HCEC 1CT (cell line): ENCODE results near the gene CDKN1B.

Experiments
- DNase-seq: peaks from one replicate; pipeline ENCODE4 v3.0.0-alpha.2; 2017

The CDKN1B gene

GRCh38 chr12:12704593-12705230, 12.5 kb upstream of the CDKN1B start:
- peak; percentile 91 for DNase-seq

- DNase-seq: no peak
Observed at GRCh38 chr12:12705838-12706520, 11.2 kb upstream of the CDKN1B start.

DNA sequence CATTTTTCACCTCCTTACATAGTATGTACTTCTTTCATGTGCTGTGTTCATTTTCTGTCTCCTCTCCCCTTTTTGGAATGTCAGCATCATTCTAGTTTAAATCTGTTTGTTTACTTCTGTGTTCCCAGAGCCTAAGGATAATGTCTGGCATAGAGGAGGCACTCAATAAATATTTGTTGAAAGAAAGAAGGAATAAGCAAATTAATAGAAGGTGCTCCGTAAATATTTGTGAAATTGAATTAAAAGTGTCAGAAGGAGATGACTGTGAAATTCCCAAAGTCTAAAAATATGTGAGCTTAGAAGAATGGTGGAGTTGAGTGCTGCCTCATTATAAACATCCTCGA, 3.3 kb upstream of the CDKN1B start:
- DNase-seq: no peak

- peak; percentile 42 for DNase-seq
Observed at GRCh38 chr12:12714276-12715021, 2.7 kb upstream of the CDKN1B start.

DNA sequence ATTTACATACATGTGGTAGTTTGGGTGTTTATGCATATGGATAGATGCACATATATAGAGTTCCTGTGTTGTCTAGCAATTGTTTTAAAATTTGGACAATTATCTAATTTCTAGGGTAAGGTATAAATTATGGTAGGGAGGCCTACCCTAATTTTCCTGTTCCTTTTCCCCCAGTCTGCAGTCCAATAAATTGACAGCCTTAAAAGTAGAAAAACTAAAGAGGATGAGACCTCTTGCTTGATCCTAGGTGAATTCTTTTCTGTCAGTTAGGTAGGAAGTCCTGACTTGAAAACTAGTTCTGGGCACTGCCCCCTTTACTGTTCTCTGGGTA, 2.1 kb upstream of the CDKN1B start:
- no peak for DNase-seq

- DNase-seq: no peak
Observed at GRCh38 chr12:12715459-12716150, 1.6 kb upstream of the CDKN1B start.

DNA sequence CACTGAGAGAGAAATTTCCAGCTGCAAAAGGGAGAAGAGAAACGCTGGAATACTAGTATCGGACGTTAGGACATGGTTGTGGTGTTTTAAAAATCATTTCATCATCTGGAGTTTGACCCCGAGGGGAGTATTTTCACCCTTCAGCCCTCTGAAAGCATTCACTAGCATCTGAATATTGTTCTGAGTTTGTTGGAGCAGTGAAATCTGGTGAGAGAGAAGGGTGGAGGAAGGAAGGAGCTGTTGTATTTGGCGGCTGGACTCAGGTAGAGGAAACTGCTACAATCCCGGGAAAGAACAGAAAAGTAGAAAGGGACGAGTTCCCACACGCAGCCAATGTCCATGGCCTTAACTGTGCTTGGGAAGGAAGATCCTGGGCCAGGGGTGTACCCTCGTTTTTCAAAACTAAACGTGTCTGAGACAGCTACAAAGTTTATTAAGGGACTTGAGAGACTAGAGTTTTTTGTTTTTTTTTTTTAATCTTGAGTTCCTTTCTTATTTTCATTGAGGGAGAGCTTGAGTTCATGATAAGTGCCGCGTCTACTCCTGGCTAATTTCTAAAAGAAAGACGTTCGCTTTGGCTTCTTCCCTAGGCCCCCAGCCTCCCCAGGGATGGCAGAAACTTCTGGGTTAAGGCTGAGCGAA, 896 bp upstream of the CDKN1B start:
- no peak for DNase-seq

GRCh38 chr12:12717586-12718380, 615 bp downstream of the CDKN1B start:
- peak; percentile 36 for DNase-seq

DNA sequence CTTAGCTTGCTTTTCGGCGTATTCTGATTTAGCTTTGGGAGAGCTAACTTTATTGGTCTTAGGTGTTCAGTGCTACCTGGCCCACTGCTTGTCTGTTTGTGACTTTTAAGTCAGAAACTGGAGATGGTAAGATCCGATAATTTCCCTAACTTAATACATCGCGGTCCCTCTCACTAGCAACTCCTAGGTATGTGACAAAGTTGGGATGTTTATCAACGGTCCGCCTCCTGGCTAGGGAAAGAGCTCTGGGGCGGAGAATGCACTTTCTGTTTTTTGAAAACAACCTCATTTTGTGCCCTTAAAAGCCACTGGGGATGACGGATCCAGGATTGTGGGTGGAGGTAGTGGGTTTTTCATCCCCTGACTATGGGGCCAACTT, 1.2 kb downstream of the CDKN1B start:
- no peak for DNase-seq

- DNase-seq: peak; percentile 59
Observed at GRCh38 chr12:12718853-12719252, 1.7 kb downstream of the CDKN1B start.

DNA sequence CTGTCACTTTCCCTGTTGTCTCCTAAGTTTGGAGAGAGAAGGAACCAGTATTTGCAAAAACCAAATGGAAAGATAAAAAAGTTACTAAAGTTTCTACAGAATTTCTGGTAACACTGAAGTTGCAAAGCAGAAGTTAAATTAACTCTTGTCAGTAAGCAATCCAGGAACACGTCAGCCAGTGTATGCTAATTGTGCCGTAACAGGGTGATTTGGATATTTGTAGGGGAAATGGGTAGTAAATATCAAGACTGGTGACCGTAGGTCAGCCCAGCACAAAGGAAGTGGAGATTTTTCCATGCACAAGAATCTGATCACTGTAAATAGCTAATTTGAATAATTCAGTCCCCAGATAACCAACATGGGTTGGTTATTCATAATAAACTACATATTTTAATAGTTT, 2.3 kb downstream of the CDKN1B start:
- DNase-seq: peak; percentile 34

DNA sequence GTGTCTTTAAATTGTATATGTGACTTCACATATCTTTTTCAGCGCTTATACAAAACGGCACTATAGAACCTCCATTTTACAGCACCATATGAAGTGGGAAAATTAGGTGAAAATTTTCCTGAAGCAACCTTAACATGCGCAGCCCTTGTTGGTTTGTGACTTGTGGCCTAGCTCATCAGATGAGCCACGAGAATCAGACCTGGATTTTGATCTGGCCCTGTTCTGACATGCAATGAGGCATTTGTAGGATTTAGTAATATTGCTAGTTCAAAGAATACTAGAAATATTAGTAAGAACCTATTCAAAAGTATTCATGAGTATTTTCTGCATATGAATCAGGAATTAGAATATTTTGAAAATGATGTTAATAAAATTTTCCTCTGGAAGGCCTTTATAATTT, 2.9 kb downstream of the CDKN1B start:
- no peak for DNase-seq

DNA sequence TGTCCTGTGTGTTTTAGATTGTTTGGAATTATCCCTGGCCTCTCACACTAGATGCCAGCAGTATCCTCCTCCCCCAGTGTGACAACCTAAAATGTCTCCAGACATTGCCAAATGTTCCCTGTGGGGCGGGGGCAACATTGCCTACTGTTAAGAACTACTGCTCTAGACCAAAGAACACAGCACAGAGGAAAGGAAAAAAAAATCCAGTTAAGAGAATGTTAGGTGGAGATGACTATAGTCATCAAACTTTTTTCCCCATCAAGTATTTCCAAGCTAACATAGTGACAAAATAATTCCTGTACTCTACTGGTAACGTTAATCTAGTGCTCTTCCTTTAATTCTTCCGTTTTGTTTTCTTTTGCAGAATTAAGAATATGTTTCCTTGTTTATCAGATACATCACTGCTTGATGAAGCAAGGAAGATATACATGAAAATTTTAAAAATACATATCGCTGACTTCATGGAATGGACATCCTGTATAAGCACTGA, 3.5 kb downstream of the CDKN1B start:
- DNase-seq: no peak

DNA sequence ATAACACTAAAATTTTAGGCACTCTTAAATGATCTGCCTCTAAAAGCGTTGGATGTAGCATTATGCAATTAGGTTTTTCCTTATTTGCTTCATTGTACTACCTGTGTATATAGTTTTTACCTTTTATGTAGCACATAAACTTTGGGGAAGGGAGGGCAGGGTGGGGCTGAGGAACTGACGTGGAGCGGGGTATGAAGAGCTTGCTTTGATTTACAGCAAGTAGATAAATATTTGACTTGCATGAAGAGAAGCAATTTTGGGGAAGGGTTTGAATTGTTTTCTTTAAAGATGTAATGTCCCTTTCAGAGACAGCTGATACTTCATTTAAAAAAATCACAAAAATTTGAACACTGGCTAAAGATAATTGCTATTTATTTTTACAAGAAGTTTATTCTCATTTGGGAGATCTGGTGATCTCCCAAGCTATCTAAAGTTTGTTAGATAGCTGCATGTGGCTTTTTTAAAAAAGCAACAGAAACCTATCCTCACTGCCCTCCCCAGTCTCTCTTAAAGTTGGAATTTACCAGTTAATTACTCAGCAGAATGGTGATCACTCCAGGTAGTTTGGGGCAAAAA, 4.1 kb downstream of the CDKN1B start:
- no peak for DNase-seq

DNA sequence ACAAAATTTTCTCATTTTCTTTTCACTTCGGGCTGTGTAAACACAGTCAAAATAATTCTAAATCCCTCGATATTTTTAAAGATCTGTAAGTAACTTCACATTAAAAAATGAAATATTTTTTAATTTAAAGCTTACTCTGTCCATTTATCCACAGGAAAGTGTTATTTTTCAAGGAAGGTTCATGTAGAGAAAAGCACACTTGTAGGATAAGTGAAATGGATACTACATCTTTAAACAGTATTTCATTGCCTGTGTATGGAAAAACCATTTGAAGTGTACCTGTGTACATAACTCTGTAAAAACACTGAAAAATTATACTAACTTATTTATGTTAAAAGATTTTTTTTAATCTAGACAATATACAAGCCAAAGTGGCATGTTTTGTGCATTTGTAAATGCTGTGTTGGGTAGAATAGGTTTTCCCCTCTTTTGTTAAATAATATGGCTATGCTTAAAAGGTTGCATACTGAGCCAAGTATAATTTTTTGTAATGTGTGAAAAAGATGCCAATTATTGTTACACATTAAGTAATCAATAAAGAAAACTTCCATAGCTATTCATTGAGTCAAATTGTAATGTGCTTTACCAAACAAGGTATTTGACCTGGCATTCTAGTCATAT, 4.8 kb downstream of the CDKN1B start:
- no peak for DNase-seq

GRCh38 chr12:12722435-12723148, 5.4 kb downstream of the CDKN1B start:
- peak; percentile 53 for DNase-seq

DNA sequence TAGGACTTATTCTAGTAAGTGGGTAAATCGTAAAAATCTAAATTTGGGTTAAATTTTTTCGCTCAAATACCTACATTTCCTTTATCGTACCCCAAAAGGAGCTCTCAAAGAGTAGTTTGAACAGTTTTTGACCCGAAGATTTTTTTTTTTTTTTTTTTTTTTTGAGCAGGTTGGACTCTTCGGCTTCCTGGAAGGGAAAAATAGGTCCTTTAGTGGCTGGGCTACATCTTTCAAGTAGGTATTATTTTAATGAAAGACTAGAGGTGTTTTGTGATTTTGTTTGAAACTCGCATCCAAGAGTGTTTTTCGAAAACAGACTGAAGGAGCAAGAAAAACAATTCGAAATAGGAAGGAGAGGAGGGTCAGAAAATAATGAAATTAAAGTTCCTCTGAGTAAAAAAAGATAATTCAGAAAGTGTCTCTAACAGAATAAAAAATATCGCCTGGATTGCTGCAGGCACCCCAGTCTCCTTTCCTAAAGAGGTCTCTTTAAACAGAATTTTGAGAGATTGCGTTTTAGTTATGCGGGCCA, 6.0 kb downstream of the CDKN1B start:
- no peak for DNase-seq

DNA sequence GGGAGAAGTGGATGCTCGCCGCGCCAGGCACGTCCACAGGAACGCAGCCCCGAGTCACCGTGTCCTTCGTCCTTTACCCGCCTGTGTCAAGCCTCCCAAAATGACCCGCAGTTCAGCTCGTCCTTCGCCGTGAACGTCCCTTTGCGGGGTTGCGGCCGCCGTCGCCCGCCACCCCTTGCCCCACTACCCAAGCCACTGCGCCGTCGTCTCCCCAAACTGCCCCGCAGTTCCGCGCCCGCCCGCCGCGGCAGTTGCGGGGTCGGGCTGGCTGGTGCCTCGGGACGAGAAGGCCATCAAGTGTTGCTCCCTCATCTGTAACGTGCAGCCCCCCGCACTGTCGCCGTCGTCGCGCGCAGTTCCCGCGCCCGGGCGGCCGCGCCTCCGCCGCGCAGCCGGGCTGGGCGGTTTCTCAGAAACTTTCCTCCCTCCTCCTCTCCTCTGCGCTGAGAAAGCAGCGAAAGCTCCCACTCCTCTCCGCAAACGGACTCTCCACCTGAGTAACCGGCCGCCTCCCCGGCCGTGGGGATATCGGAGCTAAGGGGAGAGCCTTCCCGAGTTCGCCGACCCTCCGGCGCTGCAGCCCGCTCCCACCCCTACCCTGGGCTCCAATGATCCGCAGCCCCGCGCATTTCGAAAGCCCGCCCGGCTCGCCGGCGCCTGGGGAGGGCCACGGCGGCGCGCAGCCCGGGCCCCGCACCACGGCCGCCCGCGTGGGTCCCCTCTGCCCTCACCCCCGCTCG, 6.7 kb downstream of the CDKN1B start:
- DNase-seq: peak; percentile 15

DNA sequence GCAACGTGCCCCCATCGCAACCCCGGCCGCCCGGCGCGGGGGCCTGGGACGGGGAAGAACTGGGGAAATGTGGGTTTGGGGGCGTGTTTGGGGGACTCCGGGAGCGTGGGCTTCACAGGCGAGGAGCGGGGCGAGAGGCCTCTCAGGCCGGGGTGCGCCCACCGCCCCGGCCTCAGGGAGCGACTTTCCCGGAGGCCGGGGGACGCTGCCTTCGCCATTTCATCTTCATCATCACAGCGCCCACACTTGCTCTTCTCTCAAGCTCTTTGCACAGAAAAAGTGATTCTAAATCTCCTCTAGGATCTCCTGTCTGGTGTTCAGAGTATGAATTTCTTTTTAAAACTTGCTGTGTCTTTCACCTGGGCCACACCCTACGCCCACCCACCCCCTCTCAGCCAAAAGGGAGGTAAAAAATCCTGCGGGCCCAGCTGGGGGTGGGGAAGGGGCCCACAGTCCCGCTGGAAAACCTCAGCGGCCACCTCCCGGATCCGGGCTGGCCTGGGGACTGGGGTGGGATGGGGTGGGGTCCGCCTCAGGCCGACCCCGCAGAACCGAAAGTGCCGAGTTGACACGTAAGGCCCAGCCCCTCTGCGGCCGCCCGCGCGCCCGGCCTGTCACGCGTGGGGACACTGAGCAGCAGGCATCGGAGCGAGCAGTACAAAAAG, 7.4 kb downstream of the CDKN1B start:
- no peak for DNase-seq
